H1 (cell line): ENCODE results near the gene KCTD21. TPM values are rescaled to one million over a fixed set of nuclear protein-coding genes. Genes with fewer than 3 reads are reported as not detected.

Experiments used
- CTCF ChIA-PET: fragments of 300-600 bp; sonication (Branson Sonifier 250); formaldehyde crosslinking; loops from one replicate; lab custom pipeline; 2021; ENCODE audit not compliant: partially characterized antibody; lab: Charles Lee
- POLR2A ChIA-PET: fragments of 300-600 bp; sonication (Branson Sonifier 250); formaldehyde crosslinking; loops from one replicate; lab custom pipeline; 2021; ENCODE audit warnings: inconsistent platforms; ENCODE audit not compliant: partially characterized antibody; lab: Charles Lee
- DNase-seq, 2 experiments: peaks; one replicate each; pipeline versions ENCODE4 v3.0.0 to v3.0.0-alpha.2; 2010 to 2022; ENCODE audit warnings: low spot score in 2 of 2, low read depth in 1 of 2, mixed read lengths in 1 of 2
- FAIRE-seq: peaks from 2 replicates; lab custom pipeline; 2011; peaks lifted over from hg19 to GRCh38; lab: Jason Lieb, UNC
- H2AFZ ChIP-seq: 2 replicates; pipeline ENCODE4 v1.8.1; 2012; ENCODE audit warnings: low read length, inconsistent platforms
- H2AK5ac ChIP-seq: 2 replicates; pipeline ENCODE4 v1.6.1; 2013; ENCODE audit warnings: low read depth, low read length
- H2BK120ac ChIP-seq: replicated peaks from 2 replicates; pipeline ENCODE3; 2013; ENCODE audit warnings: low read depth, low read length, inconsistent platforms
- H2BK12ac ChIP-seq: 2 replicates; pipeline ENCODE4 v1.6.1; 2013; ENCODE audit warnings: low read depth, low read length
- H2BK15ac ChIP-seq: 2 replicates; pipeline ENCODE4 v1.6.1; 2013; ENCODE audit warnings: low read length
- H2BK20ac ChIP-seq: 2 replicates; pipeline ENCODE4 v1.6.1; 2013; ENCODE audit warnings: low read length
- H2BK5ac ChIP-seq: 2 replicates; pipeline ENCODE4 v1.6.1; 2013; ENCODE audit warnings: low read depth, low read length
- H3K14ac ChIP-seq: 2 replicates; pipeline ENCODE4 v1.6.1; 2013; ENCODE audit warnings: inconsistent platforms; ENCODE audit not compliant: insufficient read length
- H3K18ac ChIP-seq: 2 replicates; pipeline ENCODE4 v1.6.1; 2013; ENCODE audit warnings: low read length; ENCODE audit errors: extremely low read depth
- H3K23ac ChIP-seq: 2 replicates; pipeline ENCODE4 v1.6.1; 2013; ENCODE audit warnings: inconsistent platforms; ENCODE audit not compliant: insufficient read length
- H3K23me2 ChIP-seq: 2 replicates; pipeline ENCODE4 v1.6.1; 2013; ENCODE audit warnings: low read depth, low read length
- H3K27ac ChIP-seq: 2 replicates; pipeline ENCODE4 v1.6.1; 2011; ENCODE audit warnings: low read depth, low read length, inconsistent platforms
- H3K27me3 ChIP-seq, 4 experiments: replicated peaks in 1 of 4; 1 replicate in 1 of 4; 2 replicates in 3 of 4; pipeline versions ENCODE4 v1.6.1 to v1.8.1; 2011 to 2013; ENCODE audit warnings: low read length in 3 of 4, mild to moderate bottlenecking in 3 of 4, inconsistent platforms in 2 of 4, mixed read lengths in 2 of 4, moderate library complexity in 1 of 4; ENCODE audit not compliant: control insufficient read depth in 3 of 4, insufficient read depth in 3 of 4; ENCODE audit errors: extremely low read depth in 1 of 4
- H3K36me3 ChIP-seq, 4 experiments: 2 replicates each; pipeline versions ENCODE4 v1.6.1 to v1.8.1; 2011 to 2013; ENCODE audit warnings: mild to moderate bottlenecking in 4 of 4, low read length in 3 of 4, moderate library complexity in 2 of 4, control low read depth in 1 of 4, inconsistent platforms in 1 of 4; ENCODE audit not compliant: insufficient read depth in 4 of 4, control insufficient read depth in 2 of 4
- H3K4ac ChIP-seq: replicated peaks from 2 replicates; pipeline ENCODE3; 2013; ENCODE audit warnings: low read length, low read depth, mixed read lengths, inconsistent platforms; ENCODE audit not compliant: insufficient read length
- H3K4me1 ChIP-seq, 4 experiments: replicated peaks in 1 of 4; 1 replicate in 1 of 4; 2 replicates in 3 of 4; pipeline versions ENCODE4 v1.6.1 to v1.8.1; 2011 to 2013; ENCODE audit warnings: low read length in 3 of 4, inconsistent platforms in 2 of 4, mixed read lengths in 1 of 4; ENCODE audit not compliant: insufficient read depth in 4 of 4, control insufficient read depth in 3 of 4
- H3K4me2 ChIP-seq, 2 experiments: 2 replicates each; pipeline versions ENCODE4 v1.6.1 to v1.8.1; 2011 to 2013; ENCODE audit warnings: low read depth in 2 of 2, low read length in 2 of 2, control low read depth in 1 of 2, inconsistent platforms in 1 of 2, mild to moderate bottlenecking in 1 of 2; ENCODE audit not compliant: insufficient read depth in 1 of 2
- H3K4me3 ChIP-seq, 4 experiments: fragments of 200-600, 300-600 bp in 1 of 4; sonication (generic), shearing (Covaris generic), sonication (Bioruptor Twin) in 1 of 4; 2 replicates each; pipeline versions ENCODE4 v1.5.1 to v1.8.1; 2011 to 2016; ENCODE audit warnings: low read length in 4 of 4, low read depth in 3 of 4, control low read depth in 2 of 4, inconsistent platforms in 2 of 4, mild to moderate bottlenecking in 2 of 4, mixed read lengths in 1 of 4, moderate library complexity in 1 of 4; ENCODE audit not compliant: insufficient read depth in 2 of 4; ENCODE audit errors: extremely low read depth in 1 of 4
- H3K56ac ChIP-seq: replicated peaks from 2 replicates; pipeline ENCODE3; 2013; ENCODE audit warnings: low read depth, mild to moderate bottlenecking, mixed read lengths, low read length, inconsistent platforms; ENCODE audit not compliant: insufficient read length
- H3K79me1 ChIP-seq: 2 replicates; pipeline ENCODE4 v1.6.1; 2013; ENCODE audit warnings: low read depth, low read length, control low read depth
- H3K79me2 ChIP-seq, 2 experiments: 2 replicates each; pipeline versions ENCODE4 v1.6.1 to v1.8.1; 2012 to 2013; ENCODE audit warnings: low read length in 2 of 2, mild to moderate bottlenecking in 2 of 2, inconsistent platforms in 1 of 2; ENCODE audit not compliant: insufficient read depth in 2 of 2, control insufficient read depth in 1 of 2
- H3K9ac ChIP-seq, 4 experiments: replicated peaks in 1 of 4; 1 replicate in 1 of 4; 2 replicates in 3 of 4; pipeline versions ENCODE4 v1.6.1 to v1.8.1; 2011 to 2013; ENCODE audit warnings: low read depth in 3 of 4, low read length in 3 of 4, control low read depth in 2 of 4, mild to moderate bottlenecking in 2 of 4, moderate library complexity in 2 of 4, inconsistent platforms in 1 of 4; ENCODE audit errors: extremely low read depth in 1 of 4
- H3K9me3 ChIP-seq, 2 experiments: 2 replicates each; pipeline versions ENCODE4 v1.6.1 to v1.8.1; 2012 to 2013; ENCODE audit warnings: mild to moderate bottlenecking in 2 of 2, moderate library complexity in 2 of 2, control low read depth in 1 of 2, inconsistent platforms in 1 of 2, low read depth in 1 of 2, low read length in 1 of 2, mixed read lengths in 1 of 2; ENCODE audit not compliant: insufficient read depth in 2 of 2
- H4K20me1 ChIP-seq, 2 experiments: replicated peaks in 1 of 2; 2 replicates each; pipeline versions ENCODE3 to v1.8.1; 2011 to 2013; ENCODE audit warnings: inconsistent platforms in 2 of 2, low read length in 2 of 2, mild to moderate bottlenecking in 1 of 2; ENCODE audit not compliant: insufficient read depth in 2 of 2, control insufficient read depth in 1 of 2
- H4K5ac ChIP-seq: 2 replicates; pipeline ENCODE4 v1.6.1; 2013; ENCODE audit warnings: low read length, low read depth, mixed read lengths, inconsistent platforms; ENCODE audit not compliant: insufficient read length
- H4K8ac ChIP-seq: 2 replicates; pipeline ENCODE4 v1.8.0; 2013; ENCODE audit warnings: mild to moderate bottlenecking, moderate library complexity, low read length, inconsistent platforms; ENCODE audit not compliant: insufficient read depth; ENCODE audit errors: extremely low read depth
- H4K91ac ChIP-seq: replicated peaks from 2 replicates; pipeline ENCODE3; 2013; ENCODE audit warnings: low read length, mixed read lengths, inconsistent platforms; ENCODE audit not compliant: insufficient read length
- EGR1 ChIP-seq: IDR thresholded peaks from 2 replicates; pipeline ENCODE4 v1.6.1; 2011; ENCODE audit warnings: low read depth, low read length, borderline replicate concordance
- EZH2 ChIP-seq: fragments of 200-600 bp; sonication (generic); IDR thresholded peaks from 2 replicates; pipeline ENCODE4 v1.7.1; 2012; ENCODE audit warnings: low read depth, mild to moderate bottlenecking, moderate library complexity, low read length, inconsistent platforms; ENCODE audit not compliant: severe bottlenecking
- HDAC6 ChIP-seq: IDR thresholded peaks from one replicate; pipeline ENCODE4 v1.7.1; 2012; ENCODE audit warnings: low read depth, mild to moderate bottlenecking, inconsistent platforms, low read length, moderate library complexity
- KDM4A ChIP-seq: IDR thresholded peaks from one replicate; pipeline ENCODE4 v1.7.1; 2012; ENCODE audit warnings: low read depth, mild to moderate bottlenecking, moderate library complexity, low read length, inconsistent platforms; ENCODE audit not compliant: severe bottlenecking
- KDM5A ChIP-seq: fragments of 200-600 bp; IDR thresholded peaks from 2 replicates; pipeline ENCODE4 v1.7.1; 2012; ENCODE audit warnings: mild to moderate bottlenecking, low read length, inconsistent platforms, mixed read lengths
- PHF8 ChIP-seq: fragments of 200-600 bp; sonication (generic); conservative IDR thresholded peaks from 2 replicates; pipeline ENCODE4 v1.7.1; 2012; ENCODE audit warnings: low read depth, mild to moderate bottlenecking, inconsistent platforms, low read length, moderate library complexity
- RFX5 ChIP-seq: IDR thresholded peaks from 2 replicates; pipeline ENCODE4 v1.6.1; 2011; ENCODE audit warnings: low read depth, low read length, improper control_type of control experiment, borderline replicate concordance
- SAP30 ChIP-seq: fragments of 300-600 bp; sonication (generic); IDR thresholded peaks from 2 replicates; pipeline ENCODE4 v1.7.1; 2012; ENCODE audit warnings: low read length, moderate library complexity, mild to moderate bottlenecking, inconsistent platforms; ENCODE audit not compliant: insufficient read depth, insufficient replicate concordance
- SP4 ChIP-seq: IDR thresholded peaks from 2 replicates; pipeline ENCODE4 v1.6.1; 2012; ENCODE audit warnings: low read length, inconsistent platforms
- YY1 ChIP-seq: IDR thresholded peaks from 2 replicates; pipeline ENCODE4 v1.6.1; 2011; ENCODE audit warnings: low read depth, mild to moderate bottlenecking, low read length
- WGBS, 2 experiments: shearing (Covaris generic) in 1 of 2; methylation state at CpG; one replicate each; pipeline versions ENCODE4 v1.1.6 to v1.1.7; 2013 to 2015; ENCODE audit warnings: low lambda C conversion rate in 2 of 2, mixed read lengths in 2 of 2, inconsistent platforms in 1 of 2, low coverage in 1 of 2, missing lambda C conversion rate in 1 of 2; ENCODE audit not compliant: insufficient replicate concordance in 2 of 2, insufficient coverage in 1 of 2, insufficient read length in 1 of 2; ENCODE audit errors: extremely low coverage in 1 of 2, missing lambda C conversion rate in 1 of 2; 5-methylcytosine and 5-hydroxymethylcytosine counted together
- polyA plus RNA-seq, 7 experiments: library from polyadenylated mRNA; depleted of rRNA in 3 of 7; stranded (reverse) in 5 of 7; unstranded in 2 of 7; fragments of >200 nt in 5 of 7; fragments of 200-250 nt in 2 of 7; gene quantifications; 1 replicate in 5 of 7; 2 replicates in 1 of 7; 4 replicates in 1 of 7; pipeline versions ENCODE4 v1.2.1 to v1.2.3, GENCODE V29; 2011 to 2013; ENCODE audit warnings: missing spikeins in 2 of 7, mixed read lengths in 2 of 7
- total RNA-seq: library from RNA; stranded (reverse); fragmentation: NEBNext Ultra II Directional; extraction: Animal tissue kit (Norgen Biotek cat#: 25700); gene quantifications from 2 replicates; pipeline ENCODE4 v1.2.1, GENCODE V29; 2021
- TF ChIP-seq, protein P1 (sequence below): IDR thresholded peaks from 2 replicates; pipeline ENCODE4 v1.6.1; 2011; ENCODE audit warnings: low read depth, mild to moderate bottlenecking, low read length; ENCODE audit not compliant: insufficient read depth

The KCTD21 gene
- total and polyA plus RNA-seq, 2 of the 8 experiments (the other 6 are each of a cell fraction or from before 2014, with no cell fraction given): 3.2 to 4.1 TPM

DNA sequence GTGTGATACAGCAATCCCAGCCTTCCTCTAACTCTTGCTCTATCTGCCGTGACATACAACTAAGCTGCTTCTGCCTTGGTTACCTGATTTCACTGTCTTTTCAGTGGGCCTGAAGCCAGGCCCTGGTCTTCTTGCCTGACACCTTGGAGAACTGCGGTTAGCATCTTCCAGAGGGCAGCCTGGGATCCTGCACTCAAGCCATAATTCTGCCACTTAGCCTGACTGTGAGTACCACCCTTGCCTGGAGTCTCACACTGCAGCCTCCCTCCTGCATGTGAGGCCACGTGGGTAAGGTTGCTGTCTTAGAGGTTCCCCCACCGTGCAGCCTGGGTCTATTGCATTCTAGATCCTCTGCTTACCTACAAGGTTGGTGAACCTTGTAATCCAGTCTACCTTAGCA, 36.1 kb upstream of the KCTD21 start:
- no peaks in the 10 kb centered on the region for H3K4me1 ChIP-seq
- H3K79me1 ChIP-seq: no peaks in the 10 kb centered on the region
- no peak overlapping the region for H3K9ac ChIP-seq
- POLR2A ChIA-PET: no interaction called here
- H3K79me2 ChIP-seq: no peaks in the 10 kb centered on the region
- no peak overlapping the region for H3K23ac ChIP-seq
- no peak overlapping the region for H2BK12ac ChIP-seq
- no peak overlapping the region for H2BK15ac ChIP-seq
- no peak overlapping the region for H3K4ac ChIP-seq
- no peak overlapping the region for H3K14ac ChIP-seq
- no peaks in the 10 kb centered on the region for H3K23me2 ChIP-seq
- H3K27me3 ChIP-seq: no peaks in the 10 kb centered on the region
- no peak overlapping the region for H2BK120ac ChIP-seq
- H3K56ac ChIP-seq: no peak overlapping the region
- H3K9me3 ChIP-seq: no peaks in the 10 kb centered on the region
- WGBS, 2 experiments: 96% methylated on average over 4 of the region's 4 CpGs; no CpG with 5 or more reads in 1 of the 2 experiments
- no peak overlapping the region for H3K27ac ChIP-seq
- H2BK20ac ChIP-seq: no peak overlapping the region
- CTCF ChIA-PET: interaction anchor here (0.7 to 1.8 kb wide), 3 partner anchors 16 to 340 kb away, joined by 3 to 5 read pairs (median 3); no protein-coding TSS in a partner anchor
- H2AK5ac ChIP-seq: no peak overlapping the region
- H4K20me1 ChIP-seq: peaks cover 0 to 2% of the 10 kb centered on the region in 2 experiments
- FAIRE-seq: no peak
- H3K36me3 ChIP-seq: peaks cover 0 to 3% (median 1%) of the 10 kb centered on the region in 4 experiments; a peak in 2 of 8 replicates
- no peak overlapping the region for H3K4me2 ChIP-seq
- no peak for TF ChIP-seq PHF8
- no peak for TF ChIP-seq SP4
- no peak for TF ChIP-seq EGR1
- TF ChIP-seq, protein P1, sequence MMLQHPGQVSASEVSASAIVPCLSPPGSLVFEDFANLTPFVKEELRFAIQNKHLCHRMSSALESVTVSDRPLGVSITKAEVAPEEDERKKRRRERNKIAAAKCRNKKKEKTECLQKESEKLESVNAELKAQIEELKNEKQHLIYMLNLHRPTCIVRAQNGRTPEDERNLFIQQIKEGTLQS: no peak
- no peak for TF ChIP-seq EZH2
- no peak for TF ChIP-seq KDM5A
- no peak for TF ChIP-seq YY1
- no peak for TF ChIP-seq HDAC6
- TF ChIP-seq RFX5: no peak
- TF ChIP-seq SAP30: no peak
- TF ChIP-seq KDM4A: no peak
- TF ChIP-seq, all 59 proteins: peak for 0
- no peak for DNase-seq
- no peak overlapping the region for H2BK5ac ChIP-seq
- no peak overlapping the region for H4K8ac ChIP-seq
- no peak overlapping the region for H4K91ac ChIP-seq
- H2AFZ ChIP-seq: no peak overlapping the region
- H3K4me3 ChIP-seq: no peak overlapping the region
- H4K5ac ChIP-seq: no peak overlapping the region
- H3K18ac ChIP-seq: no peak overlapping the region
